Nasal cavity respiratory epithelium epithelial cell of viscerocranial mucosa (primary cell): ENCODE measurements around the gene DIPK1A. TPM values are rescaled to one million over a fixed set of nuclear protein-coding genes. Genes with fewer than 3 reads are reported as not detected.

Experiments
- total RNA-seq: library from RNA; depleted of rRNA; stranded (reverse); fragments of >200 nt; gene quantifications from 2 replicates; pipeline ENCODE4 v1.2.3, GENCODE V29; 2014

The DIPK1A gene
- 15.0 and 16.2 TPM in 2 replicates for total RNA-seq

DNA sequence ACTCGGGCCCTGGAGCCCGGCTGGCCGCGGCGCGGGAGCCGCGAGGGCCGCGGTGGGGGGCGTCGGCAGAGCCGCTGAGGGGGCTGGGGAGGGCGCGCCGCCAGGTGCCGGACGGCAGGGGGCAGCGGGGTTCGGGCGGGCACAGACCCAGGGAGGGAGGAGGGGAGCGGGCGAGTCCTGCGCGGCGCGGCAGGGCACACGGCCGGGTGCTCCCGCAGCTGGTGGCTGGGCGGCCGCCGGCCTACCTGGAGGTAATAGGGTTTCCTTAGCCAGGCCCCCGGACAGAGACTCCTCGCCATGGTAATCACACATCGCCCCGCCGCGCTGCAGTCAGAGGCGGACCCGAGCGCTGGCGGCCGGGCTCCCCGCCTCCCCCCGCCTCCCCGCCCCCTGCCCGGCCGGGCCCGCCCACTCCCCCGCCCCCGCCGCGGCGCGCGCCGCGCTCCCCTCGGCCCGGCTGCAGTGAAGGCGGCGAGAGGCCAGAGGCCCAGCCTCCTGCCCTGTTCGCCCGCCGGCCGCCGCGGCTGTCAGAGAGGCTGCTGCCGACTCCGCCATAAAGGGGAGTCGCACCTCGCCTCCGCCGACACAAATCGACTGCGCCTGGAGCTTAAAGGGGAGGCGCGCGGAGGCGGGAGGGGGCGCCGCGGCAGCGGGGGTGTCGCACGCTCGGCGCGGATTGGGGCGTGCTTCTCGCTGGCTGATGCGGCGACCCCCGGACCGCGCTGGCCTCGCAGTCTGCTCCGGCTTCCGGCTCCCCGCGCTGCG is at the start of gene DIPK1A:
Gene DIPK1A (minus strand): TSS at position 332 of the 765 bp plus-strand sequence. CDS start 33 bp downstream, at position 299.

GRCh38 chr1:92831762-92832536 is 129.3 kb downstream of the DIPK1A start, which contains the start of gene RPL5:
TSS of gene RPL5 (plus strand) at chr1:92832040. CDS start at chr1:92832115, 75 bp downstream.

Other genes starting within 250 kb of the DIPK1A start
- 49.2 and 50.2 TPM in 2 replicates for gene EVI5, start 176.4 kb downstream of the DIPK1A start, total RNA-seq
- gene RPL5, start 129.4 kb downstream of the DIPK1A start, total RNA-seq = 1,640 and 2,359 TPM in 2 replicates
- gene MTF2, start 117.8 kb upstream of the DIPK1A start, total RNA-seq = 20.2 and 23.1 TPM in 2 replicates
- 92.8 and 106 TPM in 2 replicates for gene TMED5, start 219.0 kb upstream of the DIPK1A start, total RNA-seq
- gene CCDC18, start 219.3 kb upstream of the DIPK1A start, total RNA-seq = 3.6 and 3.8 TPM in 2 replicates